ENCODE data around the gene PUS7.

- TF ChIP-seq CTCF (IDR thresholded peaks at IDR 0.05) (no peak), POLR2A (IDR thresholded peaks at IDR 0.05) (no peak)
Observed at GRCh38 chr7:105559926-105560325, 37.9 kb upstream of the PUS7 start.

Data from uterus (tissue), 2 donors.